Right atrium auricular region (tissue), 2 donors: ENCODE results near the gene LYSMD1. TPM values are rescaled to one million over a fixed set of nuclear protein-coding genes. Genes with fewer than 3 reads are reported as not detected.
A peak's percentile ranks its signal among the peaks of the same experiment; 100 is the strongest.

Source experiments
- DNase-seq: peaks from one replicate; pipeline ENCODE4 v3.0.0-alpha.2; 2019; ENCODE audit warnings: low spot score
- H3K27ac ChIP-seq, 2 donors: fragments of 200-600 bp; sonication (generic); 1 replicate in 1 of 2; 2 replicates in 1 of 2; pipeline ENCODE4 v1.5.1; 2016 to 2019
- H3K27me3 ChIP-seq, 2 donors: fragments of 200-600 bp; sonication (generic); one replicate each; pipeline versions ENCODE4 v1.5.1 to v1.6.0; 2017 to 2019
- H3K36me3 ChIP-seq: fragments of 200-600 bp; sonication (generic); one replicate; pipeline ENCODE4 v1.5.1; 2016
- H3K4me1 ChIP-seq, 2 donors: fragments of 200-600 bp; sonication (generic); one replicate each; pipeline versions ENCODE4 v1.5.1 to v1.6.0; 2017 to 2019
- H3K4me3 ChIP-seq, 2 donors: fragments of 200-600 bp; sonication (generic); 1 replicate in 1 of 2; 2 replicates in 1 of 2; pipeline ENCODE4 v1.5.1; 2017 to 2019; ENCODE audit warnings: mild to moderate bottlenecking in 1 of 2, moderate library complexity in 1 of 2
- H3K9me3 ChIP-seq, 2 donors: fragments of 200-600 bp; sonication (generic); one replicate each; pipeline ENCODE4 v1.5.1; 2019
- CTCF ChIP-seq, 2 donors: fragments of 200-600 bp; sonication (generic); IDR thresholded peaks; one replicate each; pipeline ENCODE4 v1.5.1; 2019; ENCODE audit warnings: antibody characterized with exemption in 2 of 2
- total RNA-seq, 2 donors: library from RNA; depleted of rRNA; stranded (reverse); fragments of >200 nt; gene quantifications; one replicate each; pipeline ENCODE4 v1.1.0, GENCODE V29; 2016

LYSMD1 gene
- total RNA-seq, 2 donors from 2014 or later: 14.6 to 16.1 TPM

- Histone ChIP-seq H3K4me1 (peaks cover 0 to 22% of the 10 kb centered on the region in 2 donors), H3K27ac (no peak overlapping the region), H3K27me3 (no peaks in the 10 kb centered on the region), H3K36me3 (peaks cover 33% of the 10 kb centered on the region), H3K4me3 (no peak overlapping the region), H3K9me3 (no peaks in the 10 kb centered on the region)
- DNase-seq: no peak
- no peak for TF ChIP-seq CTCF (IDR thresholded peaks at IDR 0.05)
Measured at GRCh38 chr1:151134396-151134795, 31.3 kb downstream of the LYSMD1 start.

GRCh38 chr1:151133018-151133806 is 32.5 kb downstream of the LYSMD1 start:
- no peaks in the 10 kb centered on the region for H3K27me3 ChIP-seq
- H3K27ac ChIP-seq: no peak overlapping the region
- peaks cover 28% of the 10 kb centered on the region for H3K36me3 ChIP-seq
- H3K4me1 ChIP-seq: peaks cover 0 to 22% of the 10 kb centered on the region in 2 donors
- no peak for DNase-seq
- TF ChIP-seq CTCF (IDR thresholded peaks at IDR 0.05): no peak
- H3K4me3 ChIP-seq: no peak overlapping the region
- H3K9me3 ChIP-seq: no peaks in the 10 kb centered on the region

GRCh38 chr1:151132335-151133017 is 33.2 kb downstream of the LYSMD1 start:
- peaks cover 21% of the 10 kb centered on the region for H3K36me3 ChIP-seq
- H3K27ac ChIP-seq: peak overlapping the region; percentile 55 to 68
- H3K4me3 ChIP-seq: peak overlapping the region in 1 of 2 donors; percentile 48
- TF ChIP-seq CTCF (IDR thresholded peaks at IDR 0.05): no peak
- H3K27me3 ChIP-seq: no peaks in the 10 kb centered on the region
- H3K4me1 ChIP-seq: peaks cover 0 to 22% of the 10 kb centered on the region in 2 donors
- no peak for DNase-seq
- H3K9me3 ChIP-seq: no peaks in the 10 kb centered on the region

GRCh38 chr1:151131701-151132334 is 33.9 kb downstream of the LYSMD1 start:
- Histone ChIP-seq H3K27ac (peak overlapping the region; percentile 55 to 68), H3K27me3 (no peaks in the 10 kb centered on the region), H3K9me3 (no peaks in the 10 kb centered on the region), H3K4me3 (peak overlapping the region; percentile 20 to 48), H3K36me3 (peaks cover 18% of the 10 kb centered on the region), H3K4me1 (peaks cover 0 to 22% of the 10 kb centered on the region in 2 donors)
- no peak for TF ChIP-seq CTCF (IDR thresholded peaks at IDR 0.05)
- no peak for DNase-seq

- H3K4me1 ChIP-seq: peaks cover 0 to 22% of the 10 kb centered on the region in 2 donors
- H3K27ac ChIP-seq: peak overlapping the region; percentile 55 to 68
- peaks cover 10% of the 10 kb centered on the region for H3K36me3 ChIP-seq
- TF ChIP-seq CTCF (IDR thresholded peaks at IDR 0.05): no peak
- H3K4me3 ChIP-seq: peak overlapping the region; percentile 20 to 48
- H3K9me3 ChIP-seq: no peaks in the 10 kb centered on the region
- no peaks in the 10 kb centered on the region for H3K27me3 ChIP-seq
- peak; percentile 88 for DNase-seq
Measured at GRCh38 chr1:151130987-151131586, 34.6 kb downstream of the LYSMD1 start.
